ENCODE measurements around the gene FRMPD2. TPM values are rescaled to one million over a fixed set of nuclear protein-coding genes. Genes with fewer than 3 reads are reported as not detected.

The FRMPD2 gene
- polyA plus RNA-seq, 1 of the 3 experiments (the other 2 are of a cell fraction): 0.02 TPM

DNA sequence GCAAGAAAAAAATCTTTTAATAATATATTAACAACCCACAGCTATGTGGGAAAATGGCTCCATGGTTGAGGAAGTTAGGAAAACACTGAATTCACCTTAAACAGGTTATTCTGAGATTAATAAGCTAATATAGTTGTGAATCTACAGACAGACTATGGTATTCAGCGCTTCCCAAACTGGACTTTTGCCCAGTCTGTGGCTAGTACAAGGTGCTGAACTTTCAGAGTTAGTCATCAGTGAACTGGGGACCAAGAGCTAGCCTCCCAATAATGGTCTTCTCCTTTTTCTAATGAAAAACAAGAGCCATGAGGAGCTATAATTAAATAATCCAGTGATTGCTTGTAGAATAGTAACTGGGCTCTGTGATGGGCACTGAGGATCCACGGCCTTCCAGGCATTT is 65.3 kb downstream of the FRMPD2 start:
- WGBS (ENCODE audit: low lambda C conversion rate): 36% methylated on average over 2 of the region's 2 CpGs

DNA sequence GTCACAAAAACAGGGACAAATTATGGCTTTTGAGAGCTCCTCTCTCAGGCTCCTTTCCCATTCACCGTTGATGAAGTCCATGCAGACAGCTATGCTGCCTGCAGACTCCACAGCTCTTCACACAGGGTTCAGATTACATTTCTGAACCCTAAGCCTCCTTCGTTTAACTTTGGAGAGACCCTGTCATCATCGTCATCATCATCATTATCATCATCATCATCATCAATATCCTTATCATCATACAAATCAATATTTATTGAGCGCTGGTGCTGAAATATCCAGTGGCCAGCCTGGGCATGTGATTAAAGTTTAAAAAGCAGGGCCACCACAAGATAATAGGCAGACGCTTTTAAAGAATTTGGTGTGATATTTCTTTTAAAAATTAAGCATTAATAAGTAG is 66.6 kb downstream of the FRMPD2 start:
- Histone ChIP-seq H3K79me2 (ENCODE audit: insufficient read depth) (no peaks in the 10 kb centered on the region), H4K20me1 (ENCODE audit: insufficient read depth) (no peaks in the 10 kb centered on the region), H3K4me3 (ENCODE audit: low read depth in 2 of 2, low read length in 1 of 2) (no peak overlapping the region), H3K4me1 (ENCODE audit: control insufficient read depth in 1 of 2, insufficient read depth in 2 of 2, low read depth in 1 of 2, low read length in 1 of 2) (no peaks in the 10 kb centered on the region), H3K27ac (ENCODE audit: low read depth in 2 of 2, low read length in 1 of 2) (no peak overlapping the region), H3F3A (replicated peaks; ENCODE audit: insufficient read depth) (no peaks in the 10 kb centered on the region), H3K27me3 (ENCODE audit: insufficient read depth) (no peaks in the 10 kb centered on the region; the same call in 1 of the 2 replicates), H3K4me2 (no peak overlapping the region), H3K9me3 (no peaks in the 10 kb centered on the region), H3K36me3 (replicated peaks in 1 of 2; ENCODE audit: control insufficient read depth in 1 of 2, insufficient read depth in 2 of 2, low read length in 1 of 2) (no peaks in the 10 kb centered on the region), H2AFZ (ENCODE audit: low read depth) (no peak overlapping the region), H3K9me2 (no peaks in the 10 kb centered on the region), H3K9ac (no peak overlapping the region)
- POLR2A ChIA-PET: no interaction called here
- no peak for DNase-seq
- TF ChIP-seq TCF12 (IDR thresholded peaks at IDR 0.05) (no peak), RXRA (IDR thresholded peaks at IDR 0.05; ENCODE audit: borderline replicate concordance, low read depth) (no peak)
- TF ChIP-seq, protein P1, sequence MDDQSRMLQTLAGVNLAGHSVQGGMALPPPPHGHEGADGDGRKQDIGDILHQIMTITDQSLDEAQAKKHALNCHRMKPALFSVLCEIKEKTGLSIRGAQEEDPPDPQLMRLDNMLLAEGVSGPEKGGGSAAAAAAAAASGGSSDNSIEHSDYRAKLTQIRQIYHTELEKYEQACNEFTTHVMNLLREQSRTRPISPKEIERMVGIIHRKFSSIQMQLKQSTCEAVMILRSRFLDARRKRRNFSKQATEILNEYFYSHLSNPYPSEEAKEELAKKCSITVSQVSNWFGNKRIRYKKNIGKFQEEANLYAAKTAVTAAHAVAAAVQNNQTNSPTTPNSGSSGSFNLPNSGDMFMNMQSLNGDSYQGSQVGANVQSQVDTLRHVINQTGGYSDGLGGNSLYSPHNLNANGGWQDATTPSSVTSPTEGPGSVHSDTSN (IDR thresholded peaks at IDR 0.05): no peak
- CTCF ChIA-PET: no interaction called here
- WGBS (ENCODE audit: low lambda C conversion rate): 52% methylated on average over 5 of the region's 5 CpGs

More for the DNA sequence above, 65.3 kb downstream of the FRMPD2 start:
- no peak overlapping the region for H3K4me3 ChIP-seq (ENCODE audit: low read depth in 2 of 2, low read length in 1 of 2)
- DNase-seq: no peak
- CTCF ChIA-PET: interaction anchor here (1.1 to 1.5 kb wide), 3 partner anchors 12 to 81 kb away, joined by 3 to 6 read pairs (median 4); no protein-coding TSS in a partner anchor
- H3K27me3 ChIP-seq (ENCODE audit: insufficient read depth): no peaks in the 10 kb centered on the region; the same call in 1 of the 2 replicates
- POLR2A ChIA-PET: no interaction called here
- H4K20me1 ChIP-seq (ENCODE audit: insufficient read depth): no peaks in the 10 kb centered on the region
- no peaks in the 10 kb centered on the region for H3K9me3 ChIP-seq
- no peaks in the 10 kb centered on the region for H3K9me2 ChIP-seq
- no peak overlapping the region for H3K9ac ChIP-seq
- no peaks in the 10 kb centered on the region for H3F3A ChIP-seq (replicated peaks; ENCODE audit: insufficient read depth)
- no peaks in the 10 kb centered on the region for H3K79me2 ChIP-seq (ENCODE audit: insufficient read depth)
- no peak overlapping the region for H2AFZ ChIP-seq (ENCODE audit: low read depth)
- no peaks in the 10 kb centered on the region for H3K36me3 ChIP-seq (replicated peaks in 1 of 2; ENCODE audit: control insufficient read depth in 1 of 2, insufficient read depth in 2 of 2, low read length in 1 of 2)
- TF ChIP-seq, protein P2, sequence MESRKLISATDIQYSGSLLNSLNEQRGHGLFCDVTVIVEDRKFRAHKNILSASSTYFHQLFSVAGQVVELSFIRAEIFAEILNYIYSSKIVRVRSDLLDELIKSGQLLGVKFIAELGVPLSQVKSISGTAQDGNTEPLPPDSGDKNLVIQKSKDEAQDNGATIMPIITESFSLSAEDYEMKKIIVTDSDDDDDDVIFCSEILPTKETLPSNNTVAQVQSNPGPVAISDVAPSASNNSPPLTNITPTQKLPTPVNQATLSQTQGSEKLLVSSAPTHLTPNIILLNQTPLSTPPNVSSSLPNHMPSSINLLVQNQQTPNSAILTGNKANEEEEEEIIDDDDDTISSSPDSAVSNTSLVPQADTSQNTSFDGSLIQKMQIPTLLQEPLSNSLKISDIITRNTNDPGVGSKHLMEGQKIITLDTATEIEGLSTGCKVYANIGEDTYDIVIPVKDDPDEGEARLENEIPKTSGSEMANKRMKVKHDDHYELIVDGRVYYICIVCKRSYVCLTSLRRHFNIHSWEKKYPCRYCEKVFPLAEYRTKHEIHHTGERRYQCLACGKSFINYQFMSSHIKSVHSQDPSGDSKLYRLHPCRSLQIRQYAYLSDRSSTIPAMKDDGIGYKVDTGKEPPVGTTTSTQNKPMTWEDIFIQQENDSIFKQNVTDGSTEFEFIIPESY (IDR thresholded peaks at IDR 0.05; ENCODE audit: borderline replicate concordance, low read depth): no peak
- TF ChIP-seq, protein P3, sequence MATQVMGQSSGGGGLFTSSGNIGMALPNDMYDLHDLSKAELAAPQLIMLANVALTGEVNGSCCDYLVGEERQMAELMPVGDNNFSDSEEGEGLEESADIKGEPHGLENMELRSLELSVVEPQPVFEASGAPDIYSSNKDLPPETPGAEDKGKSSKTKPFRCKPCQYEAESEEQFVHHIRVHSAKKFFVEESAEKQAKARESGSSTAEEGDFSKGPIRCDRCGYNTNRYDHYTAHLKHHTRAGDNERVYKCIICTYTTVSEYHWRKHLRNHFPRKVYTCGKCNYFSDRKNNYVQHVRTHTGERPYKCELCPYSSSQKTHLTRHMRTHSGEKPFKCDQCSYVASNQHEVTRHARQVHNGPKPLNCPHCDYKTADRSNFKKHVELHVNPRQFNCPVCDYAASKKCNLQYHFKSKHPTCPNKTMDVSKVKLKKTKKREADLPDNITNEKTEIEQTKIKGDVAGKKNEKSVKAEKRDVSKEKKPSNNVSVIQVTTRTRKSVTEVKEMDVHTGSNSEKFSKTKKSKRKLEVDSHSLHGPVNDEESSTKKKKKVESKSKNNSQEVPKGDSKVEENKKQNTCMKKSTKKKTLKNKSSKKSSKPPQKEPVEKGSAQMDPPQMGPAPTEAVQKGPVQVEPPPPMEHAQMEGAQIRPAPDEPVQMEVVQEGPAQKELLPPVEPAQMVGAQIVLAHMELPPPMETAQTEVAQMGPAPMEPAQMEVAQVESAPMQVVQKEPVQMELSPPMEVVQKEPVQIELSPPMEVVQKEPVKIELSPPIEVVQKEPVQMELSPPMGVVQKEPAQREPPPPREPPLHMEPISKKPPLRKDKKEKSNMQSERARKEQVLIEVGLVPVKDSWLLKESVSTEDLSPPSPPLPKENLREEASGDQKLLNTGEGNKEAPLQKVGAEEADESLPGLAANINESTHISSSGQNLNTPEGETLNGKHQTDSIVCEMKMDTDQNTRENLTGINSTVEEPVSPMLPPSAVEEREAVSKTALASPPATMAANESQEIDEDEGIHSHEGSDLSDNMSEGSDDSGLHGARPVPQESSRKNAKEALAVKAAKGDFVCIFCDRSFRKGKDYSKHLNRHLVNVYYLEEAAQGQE (IDR thresholded peaks at IDR 0.05; ENCODE audit: low read depth, low read length): no peak
- TF ChIP-seq JUND (IDR thresholded peaks at IDR 0.05): no peak
- TF ChIP-seq ELF1 (IDR thresholded peaks at IDR 0.05): no peak
- no peak for TF ChIP-seq SMC3 (IDR thresholded peaks at IDR 0.05; ENCODE audit: low read depth, low read length)
- TF ChIP-seq TAF1 (IDR thresholded peaks at IDR 0.05; ENCODE audit: borderline replicate concordance, low read depth, low read length): no peak
- TF ChIP-seq SIN3A (IDR thresholded peaks at IDR 0.05; ENCODE audit: borderline replicate concordance, low read depth, low read length): no peak
- TF ChIP-seq GABPA (IDR thresholded peaks at IDR 0.05; ENCODE audit: low read depth): no peak
- TF ChIP-seq NFIC (IDR thresholded peaks at IDR 0.05; ENCODE audit: borderline replicate concordance): no peak
- no peaks in the 10 kb centered on the region for H3K4me1 ChIP-seq (ENCODE audit: control insufficient read depth in 1 of 2, insufficient read depth in 2 of 2, low read depth in 1 of 2, low read length in 1 of 2)
- H3K4me2 ChIP-seq: no peak overlapping the region
- H3K27ac ChIP-seq (ENCODE audit: low read depth in 2 of 2, low read length in 1 of 2): no peak overlapping the region
